Naive thymus-derived CD8-positive, alpha-beta T cell (primary cell): ENCODE measurements around the gene PRPF19. TPM values are rescaled to one million over a fixed set of nuclear protein-coding genes. Genes with fewer than 3 reads are reported as not detected.

Experiments used
- ATAC-seq, 2 donors: fragments of 150-1000 bp; cut with Tn5 transposase in 1 of 2; sonication (Bioruptor Pico), chemical (Tn5 transposase) in 1 of 2; 1 replicate in 1 of 2; 2 replicates in 1 of 2; pipeline ENCODE4 v1.10.0; 2021; ENCODE audit warnings: mild to moderate bottlenecking in 2 of 2, moderate library complexity in 2 of 2
- POLR2A ChIA-PET: fragments of 350-600 bp; sonication (Branson Sonifier 250); formaldehyde crosslinking; loops from one replicate; lab custom pipeline; 2021; ENCODE audit warnings: antibody characterized with exemption; lab: Charles Lee
- DNase-seq, 10 donors: peaks; one replicate each; pipeline versions ENCODE4 v3.0.0 to v3.0.0-alpha.2; 2020 to 2022
- H3K27ac Mint-ChIP-seq, 10 donors: one replicate each; pipeline ENCODE4 v1.8.0; 2020 to 2022; ENCODE audit warnings: mild to moderate bottlenecking in 10 of 10, mixed read lengths in 10 of 10, moderate library complexity in 4 of 10, inconsistent platforms in 1 of 10
- H3K27me3 Mint-ChIP-seq, 5 donors: one replicate each; pipeline ENCODE4 v1.8.0; 2021 to 2022; ENCODE audit warnings: mixed read lengths in 5 of 5
- H3K36me3 Mint-ChIP-seq, 3 donors: one replicate each; pipeline ENCODE4 v1.8.0; 2020 to 2022; ENCODE audit warnings: mixed read lengths in 3 of 3, mild to moderate bottlenecking in 2 of 3, inconsistent platforms in 1 of 3
- H3K4me1 Mint-ChIP-seq, 4 donors: one replicate each; pipeline ENCODE4 v1.8.0; 2021 to 2022; ENCODE audit warnings: mixed read lengths in 4 of 4
- H3K4me3 Mint-ChIP-seq, 10 donors: one replicate each; pipeline ENCODE4 v1.8.0; 2020 to 2022; ENCODE audit warnings: mild to moderate bottlenecking in 10 of 10, mixed read lengths in 10 of 10, moderate library complexity in 6 of 10, inconsistent platforms in 1 of 10
- H3K9me3 Mint-ChIP-seq, 9 donors: one replicate each; pipeline ENCODE4 v1.8.0; 2020 to 2022; ENCODE audit warnings: mixed read lengths in 9 of 9, mild to moderate bottlenecking in 3 of 9, inconsistent platforms in 1 of 9, moderate library complexity in 1 of 9
- polyA plus RNA-seq, 3 donors: library from polyadenylated mRNA; unstranded; fragments of 300-500 nt; fragmentation: Illumina TruSeq; gene quantifications; one replicate each; pipeline ENCODE4 v1.2.3, GENCODE V29; 2021
- total RNA-seq, 8 experiments: library from RNA in 2 of 8; stranded (reverse) in 2 of 8; gene quantifications; one replicate each; pipeline ENCODE4 v1.2.3 and lab custom pipeline; 2021 to 2026

Gene PRPF19
- total and polyA plus RNA-seq, 5 experiments from 2014 or later: 14.2 to 98.8 (median 19.5) TPM

- DNase-seq (no peak), ATAC-seq (no peak)
- Mint-ChIP-seq H3K4me1 (peaks cover 3 to 9% (median 7%) of the 10 kb centered on the region in 4 donors), H3K9me3 (no peaks in the 10 kb centered on the region), H3K36me3 (peaks cover 9 to 58% (median 9%) of the 10 kb centered on the region in 3 donors), H3K27me3 (no peaks in the 10 kb centered on the region), H3K27ac (no peak overlapping the region), H3K4me3 (no peak overlapping the region)
- POLR2A ChIA-PET: no interaction called here
Observed at GRCh38 chr11:60878245-60879101, 27.9 kb downstream of the PRPF19 start.

GRCh38 chr11:60876168-60876485 is 30.3 kb downstream of the PRPF19 start:
- ATAC-seq: no peak
- peak overlapping the region in 2 of 10 donors; percentile 8 to 71 for H3K27ac Mint-ChIP-seq
- no peaks in the 10 kb centered on the region for H3K27me3 Mint-ChIP-seq
- POLR2A ChIA-PET: no interaction called here
- H3K4me3 Mint-ChIP-seq: no peak overlapping the region
- H3K9me3 Mint-ChIP-seq: no peaks in the 10 kb centered on the region
- DNase-seq: no peak
- H3K4me1 Mint-ChIP-seq: peaks cover 8 to 29% (median 23%) of the 10 kb centered on the region in 4 donors
- H3K36me3 Mint-ChIP-seq: peaks cover 2 to 35% (median 9%) of the 10 kb centered on the region in 3 donors

GRCh38 chr11:60875366-60876167 is 30.8 kb downstream of the PRPF19 start:
- peaks cover 11 to 35% (median 28%) of the 10 kb centered on the region in 4 donors for H3K4me1 Mint-ChIP-seq
- no peak for ATAC-seq
- H3K4me3 Mint-ChIP-seq: no peak overlapping the region
- H3K27ac Mint-ChIP-seq: peak overlapping the region in 1 of 10 donors; percentile 71
- POLR2A ChIA-PET: no interaction called here
- peaks cover under 1 to 29% (median 5%) of the 10 kb centered on the region in 3 donors for H3K36me3 Mint-ChIP-seq
- no peaks in the 10 kb centered on the region for H3K27me3 Mint-ChIP-seq
- no peaks in the 10 kb centered on the region for H3K9me3 Mint-ChIP-seq
- no peak for DNase-seq

GRCh38 chr11:60874421-60875365 is 31.7 kb downstream of the PRPF19 start:
- Mint-ChIP-seq H3K9me3 (no peaks in the 10 kb centered on the region), H3K36me3 (peaks cover 0 to 20% (median 5%) of the 10 kb centered on the region in 3 donors), H3K27ac (peak overlapping the region in 3 of 10 donors; percentile 21 to 33 (median 23)), H3K4me3 (no peak overlapping the region), H3K27me3 (peaks cover 0 to under 1% (median 0%) of the 10 kb centered on the region in 5 donors), H3K4me1 (peaks cover 11 to 38% (median 36%) of the 10 kb centered on the region in 4 donors)
- POLR2A ChIA-PET: no interaction called here
- ATAC-seq (no peak), DNase-seq (no peak)

GRCh38 chr11:60873533-60873932 is 32.9 kb downstream of the PRPF19 start:
- peaks cover 11 to 46% (median 44%) of the 10 kb centered on the region in 4 donors for H3K4me1 Mint-ChIP-seq
- H3K27ac Mint-ChIP-seq: peak overlapping the region in 1 of 10 donors; percentile 81
- DNase-seq (no peak), ATAC-seq (no peak)
- H3K27me3 Mint-ChIP-seq: peaks cover 0 to 4% (median 0%) of the 10 kb centered on the region in 5 donors
- POLR2A ChIA-PET: no interaction called here
- H3K36me3 Mint-ChIP-seq: peaks cover 0 to 12% (median 0%) of the 10 kb centered on the region in 3 donors
- H3K4me3 Mint-ChIP-seq: peak overlapping the region in 2 of 10 donors; percentile 20 to 49
- no peaks in the 10 kb centered on the region for H3K9me3 Mint-ChIP-seq

- DNase-seq (peak in 1 of 10 donors; percentile 42), ATAC-seq (peak; percentile 17 to 55)
- POLR2A ChIA-PET: interaction anchor here (0.8 to 1.7 kb wide), 2 partner anchors 14 to 42 kb away, joined by 3 to 4 read pairs; no protein-coding TSS in a partner anchor
- Mint-ChIP-seq H3K4me3 (peak overlapping the region in 3 of 10 donors; percentile 8 to 49 (median 20)), H3K27me3 (peaks cover 0 to 6% (median 0%) of the 10 kb centered on the region in 5 donors), H3K9me3 (no peaks in the 10 kb centered on the region), H3K4me1 (peaks cover 11 to 49% (median 46%) of the 10 kb centered on the region in 4 donors), H3K27ac (peak overlapping the region in 7 of 10 donors; percentile 32 to 92 (median 69)), H3K36me3 (peaks cover 0 to 7% (median 0%) of the 10 kb centered on the region in 3 donors)
Observed at GRCh38 chr11:60872961-60873524, 33.3 kb downstream of the PRPF19 start.

GRCh38 chr11:60872124-60872960 is 34.0 kb downstream of the PRPF19 start:
- Mint-ChIP-seq H3K4me1 (peaks cover 11 to 49% (median 46%) of the 10 kb centered on the region in 4 donors), H3K27ac (peak overlapping the region in 6 of 10 donors; percentile 59 to 85 (median 74)), H3K27me3 (peaks cover 0 to 6% (median 0%) of the 10 kb centered on the region in 5 donors), H3K4me3 (peak overlapping the region in 4 of 10 donors; percentile 31 to 70 (median 42)), H3K36me3 (no peaks in the 10 kb centered on the region), H3K9me3 (no peaks in the 10 kb centered on the region)
- DNase-seq (no peak), ATAC-seq (no peak)
- POLR2A ChIA-PET: interaction anchor here (0.8 to 1.7 kb wide), 5 partner anchors 9 to 43 kb away, joined by 3 to 4 read pairs (median 3); partner anchors contain the start of gene PRPF19

GRCh38 chr11:60871378-60872061 is 34.9 kb downstream of the PRPF19 start:
- Mint-ChIP-seq H3K4me1 (peaks cover 11 to 49% (median 46%) of the 10 kb centered on the region in 4 donors), H3K27me3 (peaks cover 0 to 6% (median 0%) of the 10 kb centered on the region in 5 donors), H3K36me3 (no peaks in the 10 kb centered on the region), H3K9me3 (no peaks in the 10 kb centered on the region), H3K27ac (peak overlapping the region in 8 of 10 donors; percentile 25 to 85 (median 75)), H3K4me3 (peak overlapping the region in 8 of 10 donors; percentile 15 to 70 (median 34))
- DNase-seq: peak in 2 of 10 donors; percentile 37 to 45
- ATAC-seq: peak; percentile 65 to 70
- POLR2A ChIA-PET: interaction anchor here (0.9 to 1.7 kb wide), 6 partner anchors 9 to 44 kb away, joined by 3 to 4 read pairs (median 3); partner anchors contain the start of gene PRPF19

GRCh38 chr11:60870733-60871377 is 35.5 kb downstream of the PRPF19 start:
- no peaks in the 10 kb centered on the region for H3K36me3 Mint-ChIP-seq
- no peaks in the 10 kb centered on the region for H3K9me3 Mint-ChIP-seq
- peaks cover 0 to 6% (median 0%) of the 10 kb centered on the region in 5 donors for H3K27me3 Mint-ChIP-seq
- H3K27ac Mint-ChIP-seq: peak overlapping the region in 8 of 10 donors; percentile 31 to 85 (median 72)
- peak overlapping the region in 7 of 10 donors; percentile 15 to 67 (median 34) for H3K4me3 Mint-ChIP-seq
- H3K4me1 Mint-ChIP-seq: peaks cover 13 to 49% (median 46%) of the 10 kb centered on the region in 4 donors
- POLR2A ChIA-PET: interaction anchor here (0.9 to 1.7 kb wide), 7 partner anchors 8 to 45 kb away, joined by 3 to 8 read pairs (median 3); partner anchors contain the start of gene PRPF19
- ATAC-seq (peak; percentile 22 to 26), DNase-seq (peak in 1 of 10 donors; percentile 11)
